Stimulated activated CD4-positive, alpha-beta T cell treated with anti-CD3 and anti-CD28 coated beads, Interleukin-2, amount 100 ng/mL, for 24 hours (primary cell): ENCODE data around the gene GHRL.

Experiments used
- DNase-seq, 2 donors: peaks; one replicate each; pipeline ENCODE4 v3.0.0-alpha.2; 2020

GHRL gene

GRCh38 chr3:10238345-10239183 lies 54.2 kb downstream of the GHRL start:
- peak; percentile 31 to 32 for DNase-seq
